Neuronal stem cell (in vitro differentiated cells): ENCODE data around the gene EVL.

Experiments
- DNase-seq: peaks from one replicate; pipeline ENCODE4 v3.0.0-alpha.2; 2013; ENCODE audit warnings: low spot score
- H2AFZ ChIP-seq: one replicate; pipeline ENCODE4 v1.6.1; 2013; ENCODE audit warnings: mild to moderate bottlenecking, low read length, inconsistent platforms
- H2AK5ac ChIP-seq: 2 replicates; pipeline ENCODE4 v1.6.1; 2013; ENCODE audit warnings: low read depth, mild to moderate bottlenecking, inconsistent platforms, low read length, moderate library complexity, mixed read lengths
- H2BK120ac ChIP-seq: 2 replicates; pipeline ENCODE4 v1.6.1; 2013; ENCODE audit warnings: low read depth, mild to moderate bottlenecking, inconsistent platforms, low read length, moderate library complexity, mixed read lengths
- H2BK12ac ChIP-seq: one replicate; pipeline ENCODE4 v1.6.1; 2013; ENCODE audit warnings: low read length, inconsistent platforms
- H2BK15ac ChIP-seq: 2 replicates; pipeline ENCODE4 v1.6.1; 2013; ENCODE audit warnings: mild to moderate bottlenecking, low read length, inconsistent platforms, mixed read lengths
- H2BK5ac ChIP-seq: one replicate; pipeline ENCODE4 v1.6.1; 2013; ENCODE audit warnings: inconsistent platforms, mild to moderate bottlenecking, low read length, moderate library complexity
- H3K14ac ChIP-seq: one replicate; pipeline ENCODE4 v1.6.1; 2013; ENCODE audit warnings: low read length, inconsistent platforms
- H3K18ac ChIP-seq: 2 replicates; pipeline ENCODE4 v1.6.1; 2013; ENCODE audit warnings: low read length, inconsistent platforms
- H3K23ac ChIP-seq: 2 replicates; pipeline ENCODE4 v1.6.1; 2013; ENCODE audit warnings: low read depth, mild to moderate bottlenecking, mixed read lengths, low read length, inconsistent platforms; ENCODE audit not compliant: poor library complexity
- H3K27ac ChIP-seq: replicated peaks from 3 replicates; pipeline ENCODE4 v1.5.1; 2013; ENCODE audit warnings: low read length, inconsistent platforms
- H3K27me3 ChIP-seq, 3 experiments: 2 replicates each; pipeline ENCODE4 v1.6.1; 2013; ENCODE audit warnings: low read length in 3 of 3, mild to moderate bottlenecking in 2 of 3, inconsistent platforms in 1 of 3, low read depth in 1 of 3, mixed read lengths in 1 of 3, moderate library complexity in 1 of 3; ENCODE audit not compliant: control insufficient read depth in 3 of 3, insufficient read depth in 3 of 3
- H3K36me3 ChIP-seq, 2 donors: replicated peaks in 1 of 2; 2 replicates each; pipeline ENCODE4 v1.6.1; 2013; ENCODE audit warnings: low read length in 2 of 2; ENCODE audit not compliant: control insufficient read depth in 2 of 2, insufficient read depth in 2 of 2
- H3K4ac ChIP-seq: 2 replicates; pipeline ENCODE4 v1.6.1; 2013; ENCODE audit warnings: inconsistent platforms, mild to moderate bottlenecking, low read length, moderate library complexity
- H3K4me1 ChIP-seq, 2 donors: 1 replicate in 1 of 2; 2 replicates in 1 of 2; pipeline ENCODE4 v1.6.1; 2013; ENCODE audit warnings: low read length in 2 of 2, low read depth in 1 of 2; ENCODE audit not compliant: control insufficient read depth in 2 of 2, insufficient read depth in 1 of 2
- H3K4me2 ChIP-seq: one replicate; pipeline ENCODE4 v1.6.1; 2013; ENCODE audit warnings: mild to moderate bottlenecking, low read length, inconsistent platforms; ENCODE audit not compliant: insufficient read depth, poor library complexity, severe bottlenecking
- H3K4me3 ChIP-seq, 2 donors: 2 replicates each; pipeline ENCODE4 v1.5.1; 2013; ENCODE audit warnings: low read length in 2 of 2, mild to moderate bottlenecking in 2 of 2, inconsistent platforms in 1 of 2, moderate library complexity in 1 of 2
- H3K79me1 ChIP-seq: one replicate; pipeline ENCODE4 v1.6.1; 2013; ENCODE audit warnings: low read depth, mild to moderate bottlenecking, inconsistent platforms, low read length, moderate library complexity
- H3K9ac ChIP-seq: one replicate; pipeline ENCODE4 v1.6.1; 2013; ENCODE audit warnings: mild to moderate bottlenecking, low read depth, low read length, inconsistent platforms; ENCODE audit not compliant: poor library complexity
- H3K9me3 ChIP-seq, 2 donors: replicated peaks in 1 of 2; 2 replicates each; pipeline versions ENCODE3 to v1.6.1; 2013; ENCODE audit warnings: low read length in 2 of 2, mild to moderate bottlenecking in 2 of 2, inconsistent platforms in 1 of 2, low read depth in 1 of 2, mixed read lengths in 1 of 2, moderate library complexity in 1 of 2; ENCODE audit not compliant: control insufficient read depth in 2 of 2, insufficient read depth in 1 of 2
- H4K8ac ChIP-seq: one replicate; pipeline ENCODE4 v1.6.1; 2013; ENCODE audit warnings: low read depth, mild to moderate bottlenecking, inconsistent platforms, low read length, moderate library complexity
- H4K91ac ChIP-seq: one replicate; pipeline ENCODE4 v1.6.1; 2013; ENCODE audit warnings: low read length, low read depth, mild to moderate bottlenecking, inconsistent platforms; ENCODE audit not compliant: poor library complexity
- WGBS, 2 donors: extraction: QIAGEN DNeasy Blood & Tissue Kit; methylation state at CpG; one replicate each; pipeline ENCODE4 v1.1.7; 2013; ENCODE audit warnings: missing lambda C conversion rate in 2 of 2, mixed read lengths in 1 of 2; ENCODE audit not compliant: insufficient read length in 2 of 2, insufficient replicate concordance in 1 of 2; ENCODE audit errors: extremely low coverage in 2 of 2; 5-methylcytosine and 5-hydroxymethylcytosine counted together

The EVL gene

DNA sequence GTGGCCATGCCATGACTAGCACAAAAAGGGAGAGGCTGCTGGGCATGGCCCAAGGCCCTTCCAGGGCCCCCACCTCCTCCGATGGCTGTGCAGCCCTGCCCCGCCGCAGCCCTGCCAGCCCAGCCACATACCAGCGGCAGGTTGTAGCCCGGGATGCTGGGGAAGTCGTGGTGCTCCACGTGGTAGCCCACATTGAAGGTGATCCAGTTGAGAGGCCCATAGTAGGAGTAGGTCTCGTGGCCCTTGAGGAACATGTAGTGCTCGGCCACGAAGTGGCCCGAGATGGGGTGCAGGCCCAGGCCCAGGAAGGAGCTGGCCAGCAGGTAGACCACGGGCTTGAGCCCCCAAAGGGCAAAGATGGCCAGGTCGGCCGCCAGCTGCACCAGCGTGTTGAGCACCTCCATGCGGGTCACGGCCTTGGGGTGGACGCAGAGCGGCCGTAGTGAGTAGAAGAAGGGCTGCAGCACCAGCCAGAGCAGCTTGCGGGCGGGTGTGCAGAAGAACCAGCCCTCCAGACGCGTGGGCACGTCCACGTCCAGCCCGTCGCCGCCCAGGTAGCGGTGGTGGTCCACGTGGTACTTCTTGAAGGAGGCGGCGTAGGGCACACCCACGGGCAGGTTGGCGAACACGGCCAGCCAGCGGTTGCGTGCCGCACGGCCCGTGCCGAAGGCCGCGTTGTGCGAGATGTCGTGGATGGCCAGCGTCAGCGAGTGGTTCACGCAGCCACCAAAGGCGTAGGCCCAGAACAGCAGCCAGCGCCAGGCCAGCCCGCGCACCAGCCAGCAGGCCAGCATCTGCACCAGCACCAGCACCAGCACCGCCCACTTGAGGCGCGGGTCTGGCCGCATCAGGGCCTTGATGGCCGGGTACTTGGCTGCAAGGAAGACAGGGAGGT is 83.9 kb downstream of the EVL start:
- H3K4ac ChIP-seq: peak overlapping the region; percentile 84
- H2AK5ac ChIP-seq: peak overlapping the region; percentile 93
- no peak overlapping the region for H2BK120ac ChIP-seq
- H3K79me1 ChIP-seq: peaks cover 2% of the 10 kb centered on the region
- H3K14ac ChIP-seq: peak overlapping the region; percentile 94
- peaks cover 0 to 2% of the 10 kb centered on the region in 2 donors for H3K36me3 ChIP-seq
- no peak overlapping the region for H2BK15ac ChIP-seq
- no peak overlapping the region for H4K91ac ChIP-seq
- H2AFZ ChIP-seq: no peak overlapping the region
- no peaks in the 10 kb centered on the region for H3K9me3 ChIP-seq
- no peaks in the 10 kb centered on the region for H3K4me1 ChIP-seq
- H3K4me3 ChIP-seq: no peak overlapping the region
- peak overlapping the region; percentile 96 for H3K23ac ChIP-seq
- peak overlapping the region; percentile 43 for H4K8ac ChIP-seq
- H3K9ac ChIP-seq: no peak overlapping the region
- H3K27ac ChIP-seq: no peak overlapping the region
- peak overlapping the region; percentile 83 for H3K18ac ChIP-seq
- H2BK12ac ChIP-seq: peak overlapping the region; percentile 41
- no peak overlapping the region for H3K4me2 ChIP-seq
- H2BK5ac ChIP-seq: peak overlapping the region; percentile 13
- WGBS, 2 donors: no CpG with 5 or more reads among the region's 58 CpGs
- no peak for DNase-seq
- H3K27me3 ChIP-seq: no peaks in the 10 kb centered on the region

DNA sequence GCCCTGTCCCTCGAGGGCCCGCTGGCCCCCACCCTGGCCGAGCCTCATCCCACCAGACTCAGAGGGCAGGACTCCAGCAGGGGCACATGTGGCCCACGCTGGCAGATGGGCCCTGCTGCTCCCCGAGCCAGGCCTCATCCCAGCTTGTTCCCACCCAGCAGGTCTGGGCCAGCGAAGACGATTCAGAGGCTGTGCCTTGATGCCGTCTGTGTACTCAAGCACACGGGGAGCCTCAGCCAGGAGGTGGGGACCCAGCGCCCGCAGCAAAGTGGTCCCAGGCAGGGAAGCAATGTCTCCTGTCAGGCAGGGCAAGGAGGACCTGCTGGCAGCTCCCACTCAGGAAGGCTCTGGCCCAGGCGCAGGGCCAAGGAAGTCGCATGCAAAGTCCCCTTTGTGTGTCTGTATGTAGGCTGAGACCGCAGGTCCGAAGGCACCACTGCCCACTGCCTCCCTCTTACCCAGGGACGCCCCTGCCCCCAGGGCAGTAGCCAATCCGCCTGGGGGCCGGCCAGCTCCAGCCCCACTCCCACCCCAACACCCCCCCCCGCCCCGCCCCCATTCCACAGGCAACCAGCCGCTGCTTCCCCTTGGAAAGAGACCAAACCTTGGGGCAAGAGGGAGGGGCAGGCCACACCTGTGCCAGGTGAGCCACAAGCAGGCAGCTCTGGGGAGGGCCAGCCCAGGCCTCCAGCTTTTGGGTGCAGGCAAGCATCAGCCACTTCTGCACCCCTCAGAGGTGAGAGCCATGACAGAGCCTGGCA is 84.8 kb downstream of the EVL start:
- no peak overlapping the region for H2BK120ac ChIP-seq
- H3K23ac ChIP-seq: peak overlapping the region; percentile 96
- H2BK5ac ChIP-seq: peak overlapping the region; percentile 82
- peaks cover 7 to 9% of the 10 kb centered on the region in 2 donors for H3K9me3 ChIP-seq
- peak overlapping the region; percentile 97 for H2AK5ac ChIP-seq
- H3K4ac ChIP-seq: no peak overlapping the region
- WGBS, 2 donors: no CpG with 5 or more reads among the region's 21 CpGs
- H3K27ac ChIP-seq: no peak overlapping the region
- H3K27me3 ChIP-seq: no peaks in the 10 kb centered on the region
- H3K9ac ChIP-seq: peak overlapping the region; percentile 72
- H3K36me3 ChIP-seq: no peaks in the 10 kb centered on the region
- peaks cover 2% of the 10 kb centered on the region for H3K79me1 ChIP-seq
- H2BK15ac ChIP-seq: no peak overlapping the region
- H2AFZ ChIP-seq: no peak overlapping the region
- H3K4me2 ChIP-seq: no peak overlapping the region
- H4K8ac ChIP-seq: peak overlapping the region; percentile 82
- H2BK12ac ChIP-seq: peak overlapping the region; percentile 41
- H3K4me3 ChIP-seq: no peak overlapping the region
- H4K91ac ChIP-seq: peak overlapping the region; percentile 22
- DNase-seq: no peak
- H3K4me1 ChIP-seq: no peaks in the 10 kb centered on the region
- peak overlapping the region; percentile 94 for H3K14ac ChIP-seq
- H3K18ac ChIP-seq: peak overlapping the region; percentile 83

DNA sequence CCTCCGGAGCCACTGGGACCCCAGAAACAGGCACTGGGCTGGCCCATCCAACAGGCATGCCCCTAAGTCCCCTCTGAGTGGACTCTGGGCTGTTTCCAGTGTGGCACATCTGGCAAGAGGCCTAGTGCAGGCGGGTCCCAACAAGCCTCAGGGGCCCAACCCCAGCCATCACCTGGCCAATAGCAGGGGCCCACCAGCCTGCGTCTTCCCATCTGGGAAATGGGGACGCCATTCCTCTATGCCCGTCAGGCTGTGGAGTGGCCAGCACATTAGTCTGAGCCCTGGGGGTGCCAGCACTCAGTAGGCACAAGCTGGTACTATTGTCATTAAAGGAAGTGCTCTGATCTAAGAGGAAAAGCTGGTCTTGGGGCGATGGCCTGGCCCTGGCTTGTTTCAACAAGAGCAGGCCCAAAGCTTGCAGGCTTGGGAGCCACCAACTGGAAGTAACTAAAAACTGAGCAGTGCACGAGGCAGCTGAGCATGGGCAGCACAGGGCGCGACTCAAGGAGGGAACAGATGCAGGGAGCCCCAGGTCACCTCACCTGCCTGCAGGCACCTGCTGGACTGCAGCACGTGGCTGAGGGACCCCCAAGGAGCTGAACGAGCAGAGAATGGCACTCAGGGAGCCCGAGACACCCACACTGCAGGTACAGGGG is 85.8 kb downstream of the EVL start:
- peak overlapping the region; percentile 97 for H2AK5ac ChIP-seq
- peak overlapping the region; percentile 13 for H3K18ac ChIP-seq
- H3K4ac ChIP-seq: no peak overlapping the region
- peak overlapping the region; percentile 83 for H2BK5ac ChIP-seq
- peak overlapping the region; percentile 9 for H4K8ac ChIP-seq
- H3K36me3 ChIP-seq: no peaks in the 10 kb centered on the region
- no peak overlapping the region for H2AFZ ChIP-seq
- peak overlapping the region; percentile 3 for H3K14ac ChIP-seq
- no CpG with 5 or more reads among the region's 12 CpGs for WGBS, 2 donors
- no peak overlapping the region for H3K27ac ChIP-seq
- H3K9me3 ChIP-seq: peaks cover 9 to 10% of the 10 kb centered on the region in 2 donors
- no peak overlapping the region for H3K4me3 ChIP-seq
- no peak overlapping the region for H3K23ac ChIP-seq
- peaks cover 0 to 2% of the 10 kb centered on the region in 2 donors for H3K4me1 ChIP-seq
- peaks cover 0 to 2% (median 0%) of the 10 kb centered on the region in 3 experiments for H3K27me3 ChIP-seq
- no peak overlapping the region for H4K91ac ChIP-seq
- no peak overlapping the region for H2BK12ac ChIP-seq
- no peak overlapping the region for H3K9ac ChIP-seq
- H2BK120ac ChIP-seq: no peak overlapping the region
- DNase-seq: no peak
- no peak overlapping the region for H2BK15ac ChIP-seq
- peaks cover 2% of the 10 kb centered on the region for H3K79me1 ChIP-seq
- no peak overlapping the region for H3K4me2 ChIP-seq
